NCI-H2107 (cell line): ENCODE data around the gene WDR88.
"Not testable (repeated sequence)": the region's sequence is repeated elsewhere in the genome, so short reads cannot be mapped to it uniquely, and the experiment has no call there.

Experiments
- DNase-seq: peaks from one replicate; lab custom pipeline; 2025; lab: John Stamatoyannopoulos, UW

Gene WDR88

DNA sequence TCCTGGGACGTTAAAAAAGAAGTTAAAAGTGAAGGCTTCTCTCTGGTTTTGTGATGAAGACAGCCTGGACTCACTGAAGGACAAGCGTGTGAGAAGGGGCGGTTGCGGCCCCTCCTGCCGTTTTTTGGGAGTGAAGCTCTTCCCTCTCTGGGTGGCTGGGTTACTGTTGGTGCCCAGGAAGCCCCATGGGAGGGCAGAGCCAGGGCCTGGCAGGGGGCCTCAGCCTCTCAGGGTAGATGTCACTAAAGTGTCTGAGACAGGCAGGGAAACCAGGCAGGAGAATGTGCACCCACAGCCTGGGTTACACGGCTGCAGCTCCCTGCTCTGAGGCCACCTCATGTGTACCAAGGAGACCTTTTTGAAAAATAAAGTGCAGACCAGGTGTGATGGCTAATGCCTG lies 1.5 kb upstream of the WDR88 start:
- DNase-seq: no peak

DNA sequence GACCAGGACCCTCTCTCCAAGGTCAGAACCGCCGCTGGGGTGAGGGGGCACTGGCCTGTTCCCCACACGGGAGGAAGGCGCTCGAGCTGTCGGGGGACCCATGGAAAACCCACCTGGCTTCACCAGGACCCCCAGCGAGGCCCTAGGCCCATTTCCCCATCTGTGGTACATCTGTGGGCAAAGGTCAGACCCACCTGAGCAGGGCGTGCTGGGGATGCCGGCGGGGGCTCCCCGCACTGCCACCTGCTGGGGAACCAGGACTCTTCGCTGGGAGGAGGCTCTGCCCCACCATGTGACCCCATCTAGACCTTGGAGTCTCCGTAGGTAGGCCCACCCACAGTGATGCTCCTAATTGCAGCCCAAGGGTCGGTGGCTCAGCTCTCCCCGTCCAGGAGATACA lies 511 bp downstream of the WDR88 start:
- DNase-seq: no peak

DNA sequence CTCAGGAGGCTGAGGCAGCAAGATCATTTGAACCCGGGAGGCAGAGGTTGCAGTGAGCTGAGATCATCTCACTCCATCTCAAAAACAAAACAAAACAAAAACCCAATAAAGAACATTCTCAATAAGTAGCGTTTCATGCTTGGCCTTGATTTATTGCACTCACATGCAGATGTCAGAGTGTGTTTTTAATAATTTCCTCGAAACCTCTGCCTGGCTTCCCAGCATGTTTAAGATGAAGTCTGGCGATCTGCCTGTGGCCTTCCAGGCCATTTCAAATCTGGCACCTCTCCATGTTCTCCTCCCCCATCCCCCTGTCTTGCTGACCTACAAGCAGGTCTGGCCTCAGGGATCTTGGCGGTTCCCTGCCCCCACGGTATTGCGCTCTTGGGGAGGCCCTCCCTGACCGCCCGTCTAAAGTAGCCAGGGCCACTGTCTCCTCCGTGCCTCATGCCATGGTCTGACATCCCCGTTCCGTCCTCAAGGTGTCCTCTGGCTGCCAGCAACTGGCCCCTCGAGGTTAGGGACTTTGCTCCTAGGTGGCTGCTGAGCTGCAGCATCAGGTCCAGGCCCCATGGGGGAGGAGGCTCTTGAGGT lies 1.6 kb downstream of the WDR88 start:
- no peak for DNase-seq

DNA sequence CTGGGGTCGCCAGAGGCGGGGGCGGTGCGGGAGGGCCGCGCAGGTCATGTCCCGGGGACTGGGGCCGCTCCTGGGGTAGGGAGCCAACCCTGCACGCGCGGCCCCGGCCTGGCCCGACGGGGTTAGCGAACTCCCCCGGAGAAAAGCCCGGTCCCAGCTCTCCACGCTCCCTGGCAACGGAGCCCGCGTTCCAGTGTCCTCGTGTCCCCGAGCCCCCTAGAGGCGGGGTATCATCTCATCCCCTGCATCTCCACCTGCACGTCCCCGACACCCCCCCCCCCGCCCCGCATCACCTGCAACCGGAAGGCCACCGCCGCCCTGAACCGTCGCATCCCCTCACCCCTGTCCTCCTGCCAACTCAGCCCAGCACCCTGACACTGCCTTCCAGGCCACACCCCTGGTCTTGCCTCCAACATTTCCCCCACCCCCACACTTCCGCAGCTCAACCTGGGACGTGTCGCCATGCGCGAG lies 2.7 kb downstream of the WDR88 start:
- DNase-seq: no peak

DNA sequence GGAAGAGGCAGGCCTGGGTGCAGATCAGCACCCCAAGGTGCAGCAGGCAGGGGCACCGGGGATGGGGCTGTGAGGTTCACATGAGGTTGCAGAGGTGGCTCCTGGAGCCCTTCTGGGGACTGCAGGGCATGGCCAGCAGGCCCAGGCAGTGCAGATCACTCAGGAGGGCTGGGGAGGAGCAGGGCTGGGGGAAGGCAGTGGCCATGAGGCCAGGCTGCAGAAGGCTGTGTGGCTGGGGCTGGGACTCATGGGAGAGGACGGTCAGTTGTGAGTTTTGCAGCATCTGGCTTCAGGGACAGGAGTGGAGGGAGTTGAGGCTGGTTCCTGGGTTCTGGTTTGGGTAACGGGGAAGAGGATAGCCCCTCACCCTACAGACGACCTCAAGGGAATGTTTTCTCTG lies 7.3 kb downstream of the WDR88 start:
- no peak for DNase-seq

DNA sequence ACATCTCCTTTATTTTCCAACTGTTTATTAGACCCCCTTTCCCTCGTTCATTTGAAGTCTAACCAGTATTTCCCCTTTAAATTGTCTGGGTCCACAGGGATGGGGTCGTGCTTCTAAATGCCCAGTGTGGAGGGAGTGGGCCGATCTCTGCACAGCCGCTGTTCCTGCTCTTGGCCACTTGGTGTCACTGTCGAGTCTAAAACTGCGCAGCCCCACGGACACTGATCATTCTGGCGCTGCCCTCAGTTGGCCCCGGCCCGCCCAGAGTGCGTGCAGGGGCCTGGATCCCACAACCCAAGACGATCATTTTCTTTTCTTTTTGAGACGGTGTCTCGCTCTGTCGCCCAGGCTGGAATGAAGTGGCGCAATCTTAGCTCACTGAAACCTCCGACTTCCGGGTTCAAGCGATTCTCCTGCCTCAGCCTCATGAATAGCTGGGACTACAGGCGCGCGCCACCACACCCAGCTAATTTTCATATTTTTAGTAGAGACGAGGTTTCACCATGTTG lies 12.0 kb downstream of the WDR88 start:
- peak; percentile 24 for DNase-seq

DNA sequence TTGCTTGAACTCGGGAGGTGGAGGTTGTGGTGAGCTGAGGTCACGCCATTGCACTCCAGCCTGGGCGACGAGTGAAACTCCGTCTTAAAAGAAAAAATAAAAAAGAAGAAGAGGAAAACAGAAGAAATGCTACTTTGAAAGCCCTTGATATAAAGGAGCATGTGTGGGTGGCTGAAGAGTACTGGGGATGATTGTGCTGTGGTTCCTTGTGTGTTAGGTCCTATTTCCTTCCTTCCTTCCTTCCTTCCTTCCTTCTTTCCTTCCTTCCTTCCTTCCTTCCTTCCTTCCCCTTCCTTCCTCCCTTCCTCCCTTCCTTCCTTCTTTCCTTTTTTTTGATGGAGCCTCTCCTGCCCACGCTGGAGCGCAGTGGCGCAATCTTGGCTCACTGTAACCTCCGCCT lies 14.3 kb downstream of the WDR88 start:
- DNase-seq: no peak

DNA sequence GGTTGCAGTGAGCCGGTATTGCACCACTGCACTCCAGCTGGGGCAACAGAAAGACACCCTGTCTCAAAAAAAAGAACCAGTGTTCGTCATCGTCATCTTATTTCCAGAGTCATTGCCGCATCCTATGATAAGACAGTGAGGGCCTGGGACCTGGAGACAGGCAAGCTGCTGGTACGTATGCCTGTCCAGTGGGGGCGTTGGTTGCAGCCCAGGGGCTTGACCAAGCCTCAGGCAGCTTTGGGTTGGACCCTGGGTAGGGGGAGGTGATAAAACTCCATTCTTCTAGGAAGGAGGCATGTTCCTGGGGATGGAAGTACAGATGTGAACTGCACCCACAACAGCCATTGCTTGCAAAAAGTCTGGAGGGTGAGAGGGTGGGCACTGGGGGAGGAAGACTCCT lies 15.6 kb downstream of the WDR88 start:
- no peak for DNase-seq

DNA sequence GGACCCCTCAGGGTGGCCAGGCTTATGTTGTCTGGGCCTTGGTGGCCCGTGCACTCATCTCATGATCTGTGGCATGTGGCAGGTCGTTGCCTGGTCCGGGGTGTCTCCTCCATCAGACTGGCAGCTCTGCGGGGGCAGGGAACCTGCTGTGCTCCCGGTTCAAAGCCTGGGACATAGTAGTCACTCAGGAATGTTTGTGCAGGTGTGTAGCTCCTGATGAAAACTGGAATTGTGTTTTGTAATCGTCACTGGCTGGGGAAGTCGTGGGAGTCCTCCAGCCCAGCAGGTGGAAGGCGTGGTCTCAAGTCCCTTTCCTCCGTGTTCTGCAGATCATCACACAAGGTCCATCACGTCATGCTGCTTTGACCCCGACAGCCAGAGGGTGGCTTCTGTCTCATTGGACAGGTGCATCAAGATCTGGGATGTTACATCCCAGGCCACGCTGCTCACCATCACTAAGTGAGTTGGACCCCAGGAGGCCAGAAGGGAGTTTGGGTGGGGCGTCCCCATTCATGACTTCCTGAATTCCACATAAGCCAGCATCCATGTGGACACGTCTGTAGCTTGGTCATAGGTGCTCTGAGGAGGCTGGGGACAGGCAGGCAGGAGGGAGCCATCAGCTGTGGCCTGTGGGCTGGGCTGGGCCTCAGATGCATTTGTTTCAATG lies 19.1 kb downstream of the WDR88 start:
- DNase-seq: no peak

DNA sequence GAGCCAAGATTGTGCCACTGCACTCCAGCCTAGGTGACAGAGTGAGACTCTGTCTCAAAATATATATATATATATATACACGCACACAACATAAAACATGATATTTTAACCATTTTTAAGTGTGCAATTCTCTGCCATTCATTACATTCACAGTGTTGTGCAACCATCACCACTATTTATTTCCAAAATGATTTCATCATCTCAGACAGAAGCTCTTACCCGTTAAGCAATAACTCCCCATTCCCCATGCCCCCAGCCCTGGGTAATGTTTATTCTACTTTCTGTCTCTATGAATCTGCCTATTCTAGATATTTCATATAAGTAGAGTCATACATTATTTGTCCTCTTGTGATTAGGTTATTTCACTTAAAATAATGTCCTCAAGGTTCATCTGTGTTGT lies 20.3 kb downstream of the WDR88 start:
- DNase-seq: no peak

DNA sequence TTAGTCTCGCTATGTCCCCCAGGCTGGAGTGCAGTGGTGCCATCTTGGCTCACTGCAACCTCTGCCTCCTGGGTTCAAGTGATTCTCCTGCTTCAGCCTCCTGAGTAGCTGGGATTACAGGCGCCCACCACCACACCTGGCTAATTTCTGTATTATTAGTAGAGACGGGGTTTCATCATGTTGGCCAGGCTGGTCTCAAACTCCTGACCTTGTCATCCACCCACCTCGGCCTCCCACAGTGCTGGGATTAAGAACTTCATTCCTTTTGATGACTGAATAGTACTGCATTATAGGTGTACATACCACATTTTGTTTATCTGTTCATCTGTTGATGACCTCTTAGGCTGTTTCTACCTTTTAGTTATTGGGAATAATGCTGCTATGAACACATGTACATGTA lies 20.7 kb downstream of the WDR88 start:
- not testable (repeated sequence) for DNase-seq

DNA sequence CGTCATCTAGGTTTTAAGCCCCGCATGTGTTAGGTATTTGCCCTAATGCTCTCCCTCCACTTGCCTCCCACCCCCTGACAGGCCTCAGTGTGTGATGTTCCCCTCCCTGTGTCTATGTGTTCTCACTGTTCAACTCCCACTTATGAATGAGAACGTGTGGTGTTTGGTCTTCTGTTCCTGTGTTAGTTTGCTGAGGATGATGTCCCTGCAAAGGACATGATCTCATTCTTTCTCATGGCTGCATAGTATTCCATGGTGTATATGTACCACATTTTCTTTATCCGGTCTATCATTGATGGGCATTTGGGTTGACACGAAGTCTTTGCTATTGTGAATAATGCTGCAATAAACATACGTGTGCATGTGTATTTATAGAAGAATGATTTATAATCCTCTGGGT lies 22.4 kb downstream of the WDR88 start:
- not testable (repeated sequence) for DNase-seq

DNA sequence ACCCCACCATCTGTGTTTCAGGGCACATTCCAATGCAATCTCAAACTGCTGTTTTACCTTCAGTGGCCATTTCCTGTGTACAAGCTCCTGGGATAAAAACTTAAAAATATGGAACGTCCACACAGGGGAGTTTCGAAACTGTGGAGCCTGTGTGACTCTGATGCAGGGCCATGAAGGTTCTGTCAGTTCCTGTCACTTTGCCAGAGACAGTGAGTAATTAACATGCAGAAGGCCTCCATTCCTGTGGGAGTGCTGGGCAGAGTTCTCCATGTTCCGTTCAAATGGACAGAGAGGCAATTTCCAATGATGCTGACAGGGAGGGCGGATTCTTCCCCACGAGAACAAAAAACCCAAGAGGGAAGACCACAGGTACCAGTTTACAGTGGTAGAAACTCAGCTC lies 24.4 kb downstream of the WDR88 start:
- no peak for DNase-seq

DNA sequence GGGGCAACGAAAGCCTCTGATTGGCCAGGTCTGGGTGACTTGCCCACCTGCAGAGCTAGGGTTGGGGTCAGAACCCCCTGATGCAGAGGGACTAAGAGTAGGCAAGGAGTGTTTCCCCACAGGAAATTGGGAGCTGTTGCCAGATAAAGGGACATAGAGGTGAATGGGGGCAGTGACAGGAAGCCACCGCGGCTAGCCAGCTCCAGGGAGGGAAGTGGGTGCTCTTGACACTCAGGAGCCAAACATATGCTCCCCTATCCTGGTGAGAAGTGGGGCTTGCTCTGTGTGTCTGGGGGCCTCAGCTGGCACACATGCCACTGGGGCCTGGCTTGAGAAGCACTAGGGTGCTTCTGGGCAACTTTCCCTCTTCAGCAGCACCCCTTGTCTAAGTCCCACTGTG lies 26.0 kb downstream of the WDR88 start:
- no peak for DNase-seq

DNA sequence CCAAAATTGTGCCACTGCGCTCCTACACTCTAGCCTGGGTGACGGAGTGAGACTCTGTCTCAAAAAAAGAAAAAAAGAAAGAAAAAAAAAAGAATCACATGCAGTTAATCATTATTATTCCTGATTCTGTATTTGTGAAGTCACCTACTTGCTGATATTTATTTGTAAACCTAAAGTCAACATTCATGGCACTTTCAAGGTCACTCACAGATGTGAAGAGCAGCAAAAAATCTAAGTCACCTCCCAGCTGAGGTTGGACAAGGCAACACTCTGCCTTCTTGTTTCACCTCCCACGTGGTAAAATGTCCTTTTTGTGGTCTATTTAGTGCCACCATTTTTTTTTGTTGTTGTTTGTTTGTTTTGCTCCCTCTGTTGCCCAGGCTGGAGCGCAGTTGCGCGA lies 26.5 kb downstream of the WDR88 start:
- DNase-seq: no peak

DNA sequence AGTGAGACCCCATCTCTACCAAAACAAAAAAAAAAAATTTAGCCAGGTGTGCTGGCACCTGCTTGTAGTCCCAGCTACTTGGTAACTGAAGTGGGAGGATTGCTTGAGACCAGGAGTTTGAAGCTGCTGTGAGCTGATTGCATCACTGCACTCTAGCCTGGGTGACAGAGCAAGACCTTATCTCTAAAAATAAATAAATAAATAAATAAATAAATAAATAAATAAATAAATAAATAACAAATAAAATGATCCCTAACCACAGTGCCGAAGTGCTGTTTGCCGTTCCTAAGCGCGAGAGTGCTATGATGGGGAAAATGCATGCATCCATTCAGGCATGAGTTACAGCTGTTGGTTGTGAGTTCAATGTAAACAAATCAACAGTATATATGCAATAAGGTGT lies 27.2 kb downstream of the WDR88 start:
- no peak for DNase-seq

DNA sequence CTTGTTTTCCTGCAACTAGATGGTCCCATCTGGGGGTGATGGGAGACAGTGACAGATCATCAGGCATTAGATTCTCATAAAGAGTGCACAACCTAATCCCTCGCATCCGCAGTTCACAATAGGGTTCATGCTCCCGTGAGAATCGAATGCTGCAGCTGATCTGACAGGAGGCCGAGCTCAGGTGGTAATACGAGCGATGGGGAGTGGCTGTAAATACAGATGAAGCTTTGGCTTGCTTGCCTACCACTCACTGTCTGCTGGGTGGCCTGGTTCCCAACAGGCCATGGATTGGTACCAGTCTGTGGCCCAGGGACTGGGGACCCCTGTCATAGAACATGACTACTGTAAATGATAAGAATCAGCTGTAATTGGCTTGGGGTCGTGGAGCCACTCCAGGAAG lies 28.0 kb downstream of the WDR88 start:
- DNase-seq: no peak

DNA sequence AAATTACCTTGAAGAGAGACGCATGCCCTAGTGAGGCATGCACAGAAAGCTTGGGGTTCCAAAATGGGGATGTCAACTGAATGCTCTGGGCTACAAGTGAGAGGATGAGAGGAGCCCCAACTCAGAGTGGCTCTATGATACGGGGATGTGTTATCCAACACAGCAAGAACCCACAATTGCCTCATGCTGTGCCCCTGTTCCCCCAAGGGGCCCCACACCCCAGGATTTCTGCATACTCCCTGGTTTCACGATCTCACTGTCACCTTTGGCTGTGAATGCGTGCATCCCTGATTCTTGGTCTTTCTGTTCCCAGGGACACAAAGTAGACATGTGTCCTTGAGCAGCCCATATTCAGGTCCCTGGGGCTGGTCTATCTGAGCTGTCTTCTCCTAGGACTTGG lies 29.3 kb downstream of the WDR88 start:
- DNase-seq: no peak

DNA sequence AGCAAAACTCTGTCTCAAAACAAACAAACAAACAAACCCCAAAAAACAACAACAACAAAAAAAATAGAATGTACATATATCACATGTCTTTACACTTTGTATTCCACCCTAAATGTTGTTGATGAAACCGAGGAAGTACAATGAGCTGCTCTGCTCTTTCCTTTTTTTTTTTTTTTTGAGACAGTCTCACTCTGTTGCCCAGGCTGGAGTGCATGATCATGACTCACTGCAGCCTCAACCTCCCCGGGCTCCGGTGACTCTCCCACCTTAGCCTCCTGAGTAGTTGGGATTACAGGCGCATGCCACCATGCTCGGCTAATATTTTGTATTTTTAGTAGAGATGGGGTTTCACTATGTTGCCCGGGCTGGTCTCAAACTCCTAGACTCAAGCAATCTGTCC lies 31.6 kb downstream of the WDR88 start:
- DNase-seq: no peak

DNA sequence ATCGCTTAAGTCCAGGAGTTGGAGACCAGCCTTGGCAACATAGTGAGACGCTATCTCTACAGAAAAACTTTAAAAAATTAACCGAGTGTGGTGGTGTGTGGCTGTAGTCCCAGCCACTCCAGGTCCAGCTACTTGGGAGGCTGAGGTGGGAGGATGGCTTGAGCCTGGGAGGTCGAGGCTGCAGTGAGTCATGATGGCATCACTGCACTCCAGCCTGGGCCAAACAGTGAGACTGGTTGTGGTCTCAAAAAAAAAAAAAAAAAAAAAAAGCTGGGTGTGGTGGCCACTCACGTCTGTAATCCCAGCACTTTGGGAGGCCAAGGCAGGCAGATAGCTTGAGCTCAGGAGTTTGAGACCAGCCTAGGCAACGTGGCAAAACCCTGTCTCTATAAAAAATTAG lies 34.1 kb downstream of the WDR88 start:
- DNase-seq: not testable (repeated sequence)

DNA sequence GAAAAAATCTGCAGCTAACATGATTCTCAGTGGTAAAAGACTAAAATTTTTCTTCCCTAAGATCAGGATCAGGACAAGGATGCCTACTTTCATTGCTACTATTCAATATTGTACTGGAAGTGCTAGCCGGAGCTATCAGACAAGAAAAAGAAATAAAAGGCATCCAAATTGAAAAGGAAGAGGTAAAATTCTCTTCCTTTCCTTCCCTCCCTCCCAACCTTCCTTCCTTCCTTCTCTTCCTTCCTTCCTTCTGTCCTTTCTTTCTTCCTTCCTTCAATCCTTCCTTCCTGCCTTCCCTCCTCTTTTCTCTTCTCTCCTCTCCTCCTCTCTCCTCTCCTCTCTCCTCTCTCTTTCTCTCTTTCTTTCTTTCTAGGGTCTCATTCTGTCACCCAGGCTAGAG lies 35.5 kb downstream of the WDR88 start:
- no peak for DNase-seq

DNA sequence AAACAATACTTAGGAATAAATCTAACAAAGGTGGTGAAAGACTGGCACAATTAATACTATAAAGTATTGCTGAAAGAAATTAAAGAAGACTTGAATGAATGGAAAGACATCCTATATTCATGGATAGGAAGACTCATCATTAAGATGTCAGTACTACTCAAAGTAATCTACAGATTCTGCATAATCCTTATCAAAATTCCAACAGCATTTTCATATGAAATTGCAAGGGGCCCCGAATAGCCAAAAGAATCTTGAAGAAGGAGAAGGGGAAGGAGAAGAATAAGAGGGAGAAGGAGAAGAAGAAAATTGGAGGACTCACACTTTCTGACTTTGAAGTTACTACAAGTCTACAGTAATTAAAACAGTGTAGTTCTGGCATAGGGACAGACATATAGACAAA lies 36.6 kb downstream of the WDR88 start:
- DNase-seq: no peak

DNA sequence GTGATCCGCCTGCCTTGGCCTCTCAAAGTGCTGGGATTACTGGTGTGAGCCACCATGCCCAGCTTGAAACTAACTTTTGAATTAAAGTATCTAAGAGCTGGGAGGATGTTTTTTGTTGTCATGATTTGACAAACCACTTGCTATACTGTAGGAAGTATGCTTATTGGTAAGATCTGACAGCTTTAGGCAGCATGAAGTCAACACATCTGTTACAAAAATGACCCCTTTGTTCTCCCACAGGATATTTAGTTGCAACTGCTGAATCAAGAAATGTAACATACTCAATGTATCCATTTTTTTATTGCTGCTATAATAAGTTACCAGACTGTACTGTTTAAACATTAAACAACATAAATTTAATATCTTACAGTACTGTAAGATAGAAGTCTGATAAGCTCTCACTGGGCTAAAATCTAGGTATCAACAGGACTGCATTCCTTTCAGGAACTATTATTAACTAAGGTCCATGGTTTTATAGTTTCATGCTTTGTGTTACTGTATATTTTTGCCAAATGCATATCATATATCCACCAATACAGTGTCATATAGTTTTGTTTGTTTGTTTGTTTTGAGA lies 39.4 kb downstream of the WDR88 start:
- no peak for DNase-seq

DNA sequence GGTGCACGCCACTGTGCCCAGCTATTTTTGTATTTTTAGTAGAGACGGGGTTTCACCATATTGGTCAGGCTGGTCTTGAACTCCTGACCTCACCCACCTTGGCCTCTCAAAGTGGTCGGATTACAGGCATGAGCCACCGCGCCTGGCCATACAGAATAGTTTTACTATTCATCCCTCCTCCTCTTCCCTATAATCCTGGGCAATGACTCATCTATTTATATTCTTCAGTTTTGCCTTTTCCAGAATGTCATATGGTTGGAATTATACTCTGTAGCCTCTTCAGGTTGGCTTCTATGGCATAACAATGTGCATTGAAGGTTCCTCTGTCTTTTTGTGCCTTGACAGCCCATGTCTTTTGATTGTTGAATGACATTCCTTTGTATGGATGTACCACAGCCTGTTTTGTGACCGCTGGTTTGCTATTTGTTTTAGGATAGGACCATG lies 40.0 kb downstream of the WDR88 start:
- DNase-seq: no peak
